Measurements from ENCODE around the gene CELF4.

CELF4 gene

GRCh38 chr18:37484983-37485834, 80.4 kb downstream of the CELF4 start:
- Histone ChIP-seq H3K9me3 (no peaks in the 10 kb centered on the region), H3K4me3 (no peak overlapping the region), H3K36me3 (replicated peaks) (no peaks in the 10 kb centered on the region), H3K27me3 (ENCODE audit: low read depth) (0 out of 2 replicates have a peak, but pooled peaks cover 5% of the 10 kb centered on the region), H3K4me1 (peaks cover 4% of the 10 kb centered on the region; the same call in 1 of the 2 replicates)
- in situ Hi-C loops (cut with MboI; ENCODE audit: low sequenced_read_pairs), result loop anchor here (25.0 kb wide), 1 partner anchor 548 kb away; no protein-coding TSS in a partner anchor
- peak; percentile 4 to 55 for DNase-seq (ENCODE audit: low spot score in 2 of 2)

- Histone ChIP-seq H3K4me1 (no peaks in the 10 kb centered on the region), H3K27me3 (ENCODE audit: low read depth) (0 out of 2 replicates have a peak, but pooled peaks cover 5% of the 10 kb centered on the region), H3K9me3 (no peaks in the 10 kb centered on the region), H3K4me3 (no peak overlapping the region), H3K36me3 (replicated peaks) (no peaks in the 10 kb centered on the region)
- in situ Hi-C loops (cut with MboI; ENCODE audit: low sequenced_read_pairs), result loop anchor here (25.0 kb wide), 1 partner anchor 547 kb away; no protein-coding TSS in a partner anchor
- DNase-seq (ENCODE audit: low spot score in 2 of 2), result no peak
These were observed 81.4 kb downstream of the CELF4 start for GRCh38 chr18:37483984-37484819.

GRCh38 chr18:37483221-37483971, 82.2 kb downstream of the CELF4 start:
- Histone ChIP-seq H3K4me3 (no peak overlapping the region), H3K36me3 (replicated peaks) (no peaks in the 10 kb centered on the region), H3K27me3 (ENCODE audit: low read depth) (0 out of 2 replicates have a peak, but pooled peaks cover 5% of the 10 kb centered on the region), H3K9me3 (no peaks in the 10 kb centered on the region), H3K4me1 (no peaks in the 10 kb centered on the region)
- in situ Hi-C loops (cut with MboI; ENCODE audit: low sequenced_read_pairs), result loop anchor here (25.0 kb wide), 1 partner anchor 546 kb away; no protein-coding TSS in a partner anchor
- peak; percentile 22 to 69 for DNase-seq (ENCODE audit: low spot score in 2 of 2)

GRCh38 chr18:37482433-37482832, 83.2 kb downstream of the CELF4 start:
- Histone ChIP-seq H3K4me3 (no peak overlapping the region), H3K27me3 (ENCODE audit: low read depth) (0 out of 2 replicates have a peak, but pooled peaks cover 5% of the 10 kb centered on the region), H3K36me3 (replicated peaks) (no peaks in the 10 kb centered on the region), H3K9me3 (no peaks in the 10 kb centered on the region), H3K4me1 (no peaks in the 10 kb centered on the region)
- DNase-seq (ENCODE audit: low spot score in 2 of 2), result no peak
- in situ Hi-C loops (cut with MboI; ENCODE audit: low sequenced_read_pairs), result loop anchor here (25.0 kb wide), 1 partner anchor 545 kb away; no protein-coding TSS in a partner anchor

GRCh38 chr18:37482002-37482401, 83.6 kb downstream of the CELF4 start:
- no peak for DNase-seq (ENCODE audit: low spot score in 2 of 2)
- H3K36me3 ChIP-seq (replicated peaks), result no peaks in the 10 kb centered on the region
- 0 out of 2 replicates have a peak, but pooled peaks cover 5% of the 10 kb centered on the region for H3K27me3 ChIP-seq (ENCODE audit: low read depth)
- H3K4me3 ChIP-seq, result no peak overlapping the region
- no peaks in the 10 kb centered on the region for H3K4me1 ChIP-seq
- no peaks in the 10 kb centered on the region for H3K9me3 ChIP-seq
- in situ Hi-C loops (cut with MboI; ENCODE audit: low sequenced_read_pairs), result loop anchor here (25.0 kb wide), 1 partner anchor 545 kb away; no protein-coding TSS in a partner anchor

GRCh38 chr18:37481491-37481890, 84.1 kb downstream of the CELF4 start:
- no peaks in the 10 kb centered on the region for H3K4me1 ChIP-seq
- H3K9me3 ChIP-seq, result no peaks in the 10 kb centered on the region
- no peak for DNase-seq (ENCODE audit: low spot score in 2 of 2)
- 0 out of 2 replicates have a peak, but pooled peaks cover 5% of the 10 kb centered on the region for H3K27me3 ChIP-seq (ENCODE audit: low read depth)
- in situ Hi-C loops (cut with MboI; ENCODE audit: low sequenced_read_pairs), result loop anchor here (25.0 kb wide), 1 partner anchor 544 kb away; no protein-coding TSS in a partner anchor
- no peak overlapping the region for H3K4me3 ChIP-seq
- H3K36me3 ChIP-seq (replicated peaks), result no peaks in the 10 kb centered on the region

GRCh38 chr18:37481072-37481471, 84.5 kb downstream of the CELF4 start:
- no peaks in the 10 kb centered on the region for H3K9me3 ChIP-seq
- DNase-seq (ENCODE audit: low spot score in 2 of 2), result no peak
- in situ Hi-C loops (cut with MboI; ENCODE audit: low sequenced_read_pairs), result loop anchor here (25.0 kb wide), 1 partner anchor 544 kb away; no protein-coding TSS in a partner anchor
- H3K36me3 ChIP-seq (replicated peaks), result no peaks in the 10 kb centered on the region
- 0 out of 2 replicates have a peak, but pooled peaks cover 5% of the 10 kb centered on the region for H3K27me3 ChIP-seq (ENCODE audit: low read depth)
- H3K4me1 ChIP-seq, result no peaks in the 10 kb centered on the region
- no peak overlapping the region for H3K4me3 ChIP-seq

- in situ Hi-C loops (cut with MboI; ENCODE audit: low sequenced_read_pairs), result loop anchor here (10.0 to 25.0 kb wide), 2 partner anchors 132 to 539 kb away; no protein-coding TSS in a partner anchor
- no peak for DNase-seq (ENCODE audit: low spot score in 2 of 2)
- H3K27me3 ChIP-seq (ENCODE audit: low read depth), result 0 out of 2 replicates have a peak, but pooled peaks cover 2% of the 10 kb centered on the region
- no peak overlapping the region for H3K4me3 ChIP-seq
- no peaks in the 10 kb centered on the region for H3K36me3 ChIP-seq (replicated peaks)
- H3K9me3 ChIP-seq, result no peaks in the 10 kb centered on the region
- H3K4me1 ChIP-seq, result no peaks in the 10 kb centered on the region
These were observed 88.8 kb downstream of the CELF4 start for GRCh38 chr18:37476611-37477295.

- no peaks in the 10 kb centered on the region for H3K4me1 ChIP-seq
- H3K4me3 ChIP-seq, result no peak overlapping the region
- no peaks in the 10 kb centered on the region for H3K9me3 ChIP-seq
- no peaks in the 10 kb centered on the region for H3K36me3 ChIP-seq (replicated peaks)
- in situ Hi-C loops (cut with MboI; ENCODE audit: low sequenced_read_pairs), result loop anchor here (10.0 to 25.0 kb wide), 2 partner anchors 131 to 539 kb away; no protein-coding TSS in a partner anchor
- 0 out of 2 replicates have a peak, but pooled peaks cover 2% of the 10 kb centered on the region for H3K27me3 ChIP-seq (ENCODE audit: low read depth)
- DNase-seq (ENCODE audit: low spot score in 2 of 2), result peak; percentile 10 to 61
These were observed 89.4 kb downstream of the CELF4 start for GRCh38 chr18:37476182-37476581.

GRCh38 chr18:37473195-37473840, 92.3 kb downstream of the CELF4 start:
- in situ Hi-C loops (cut with MboI; ENCODE audit: low sequenced_read_pairs), result loop anchor here (10.0 kb wide), 1 partner anchor 129 kb away; no protein-coding TSS in a partner anchor
- Histone ChIP-seq H3K4me3 (no peak overlapping the region), H3K4me1 (no peaks in the 10 kb centered on the region), H3K36me3 (replicated peaks) (no peaks in the 10 kb centered on the region), H3K9me3 (no peaks in the 10 kb centered on the region), H3K27me3 (ENCODE audit: low read depth) (peaks cover 10% of the 10 kb centered on the region; the same call in 1 of the 2 replicates)
- DNase-seq (ENCODE audit: low spot score in 2 of 2), result no peak

GRCh38 chr18:37471637-37472036, 94.0 kb downstream of the CELF4 start:
- in situ Hi-C loops (cut with MboI; ENCODE audit: low sequenced_read_pairs), result loop anchor here (10.0 kb wide), 1 partner anchor 127 kb away; no protein-coding TSS in a partner anchor

GRCh38 chr18:37470986-37471385, 94.6 kb downstream of the CELF4 start:
- Histone ChIP-seq H3K36me3 (replicated peaks) (no peaks in the 10 kb centered on the region), H3K27me3 (ENCODE audit: low read depth) (peaks cover 10% of the 10 kb centered on the region; the same call in 1 of the 2 replicates), H3K4me1 (no peaks in the 10 kb centered on the region), H3K9me3 (no peaks in the 10 kb centered on the region), H3K4me3 (no peak overlapping the region)
- DNase-seq (ENCODE audit: low spot score in 2 of 2), result no peak
- in situ Hi-C loops (cut with MboI; ENCODE audit: low sequenced_read_pairs), result loop anchor here (10.0 kb wide), 1 partner anchor 126 kb away; no protein-coding TSS in a partner anchor

More at GRCh38 chr18:37471637-37472036, 94.0 kb downstream of the CELF4 start:
- Histone ChIP-seq H3K4me1 (no peaks in the 10 kb centered on the region), H3K36me3 (replicated peaks) (no peaks in the 10 kb centered on the region), H3K9me3 (no peaks in the 10 kb centered on the region), H3K27me3 (ENCODE audit: low read depth) (peaks cover 10% of the 10 kb centered on the region; the same call in 1 of the 2 replicates), H3K4me3 (no peak overlapping the region)
- no peak for DNase-seq (ENCODE audit: low spot score in 2 of 2)
